ENCODE measurements around the gene RAPSN. TPM values are rescaled to one million over a fixed set of nuclear protein-coding genes. Genes with fewer than 3 reads are reported as not detected.
A peak's percentile ranks its signal among the peaks of the same experiment; 100 is the strongest.

RAPSN gene
- total RNA-seq, 1 donor from 2014 or later = 2.2 TPM

GRCh38 chr11:47483457-47483856 is 34.5 kb upstream of the RAPSN start:
- H3K36me3 ChIP-seq = peaks cover 82% of the 10 kb centered on the region
- no peak overlapping the region for H3K27ac ChIP-seq (replicated peaks)
- no peaks in the 10 kb centered on the region for H3K9me3 ChIP-seq (replicated peaks)
- DNase-seq = no peak
- intact Hi-C loops (cut with micrococcal nuclease) = no loop called here
- H3K4me3 ChIP-seq = no peak overlapping the region
- no peaks in the 10 kb centered on the region for H3K27me3 ChIP-seq (ENCODE audit: low read depth)
- TF ChIP-seq, protein P1, sequence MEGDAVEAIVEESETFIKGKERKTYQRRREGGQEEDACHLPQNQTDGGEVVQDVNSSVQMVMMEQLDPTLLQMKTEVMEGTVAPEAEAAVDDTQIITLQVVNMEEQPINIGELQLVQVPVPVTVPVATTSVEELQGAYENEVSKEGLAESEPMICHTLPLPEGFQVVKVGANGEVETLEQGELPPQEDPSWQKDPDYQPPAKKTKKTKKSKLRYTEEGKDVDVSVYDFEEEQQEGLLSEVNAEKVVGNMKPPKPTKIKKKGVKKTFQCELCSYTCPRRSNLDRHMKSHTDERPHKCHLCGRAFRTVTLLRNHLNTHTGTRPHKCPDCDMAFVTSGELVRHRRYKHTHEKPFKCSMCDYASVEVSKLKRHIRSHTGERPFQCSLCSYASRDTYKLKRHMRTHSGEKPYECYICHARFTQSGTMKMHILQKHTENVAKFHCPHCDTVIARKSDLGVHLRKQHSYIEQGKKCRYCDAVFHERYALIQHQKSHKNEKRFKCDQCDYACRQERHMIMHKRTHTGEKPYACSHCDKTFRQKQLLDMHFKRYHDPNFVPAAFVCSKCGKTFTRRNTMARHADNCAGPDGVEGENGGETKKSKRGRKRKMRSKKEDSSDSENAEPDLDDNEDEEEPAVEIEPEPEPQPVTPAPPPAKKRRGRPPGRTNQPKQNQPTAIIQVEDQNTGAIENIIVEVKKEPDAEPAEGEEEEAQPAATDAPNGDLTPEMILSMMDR (IDR thresholded peaks at IDR 0.05; ENCODE audit: borderline replicate concordance) = no peak
- peaks cover 21% of the 10 kb centered on the region for H3K4me1 ChIP-seq

DNA sequence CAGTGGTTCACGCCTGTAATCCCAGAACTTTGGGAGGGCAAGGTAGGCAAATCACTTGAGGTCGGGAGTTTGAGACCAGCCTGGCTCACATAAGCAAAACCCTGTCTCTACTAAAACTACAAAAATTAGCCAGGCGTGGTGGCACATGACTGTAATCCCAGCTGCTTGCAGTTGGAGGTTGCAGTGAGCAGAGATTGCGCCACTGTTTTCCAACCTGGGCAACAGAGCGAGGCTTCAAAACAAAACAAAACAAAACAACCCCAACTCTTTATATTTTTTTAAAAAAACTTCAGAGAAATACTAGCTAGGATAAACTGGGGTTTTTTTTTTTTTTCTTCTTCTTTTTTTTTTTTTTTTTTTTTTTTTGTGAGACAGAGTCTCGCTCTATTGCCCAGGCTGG is 31.8 kb upstream of the RAPSN start:
- no peak for DNase-seq
- intact Hi-C loops (cut with micrococcal nuclease) = no loop called here
- H3K9me3 ChIP-seq (replicated peaks) = no peaks in the 10 kb centered on the region
- H3K36me3 ChIP-seq = peaks cover 98% of the 10 kb centered on the region
- no peak overlapping the region for H3K27ac ChIP-seq (replicated peaks)
- no peaks in the 10 kb centered on the region for H3K27me3 ChIP-seq (ENCODE audit: low read depth)
- H3K4me1 ChIP-seq = peaks cover 32% of the 10 kb centered on the region
- TF ChIP-seq, protein P1 (IDR thresholded peaks at IDR 0.05; ENCODE audit: borderline replicate concordance) = no peak
- H3K4me3 ChIP-seq = no peak overlapping the region

GRCh38 chr11:47478651-47479329 is 29.9 kb upstream of the RAPSN start:
- Histone ChIP-seq H3K4me3 (no peak overlapping the region), H3K4me1 (peaks cover 32% of the 10 kb centered on the region), H3K9me3 (replicated peaks) (no peaks in the 10 kb centered on the region), H3K36me3 (peaks cover 99% of the 10 kb centered on the region), H3K27me3 (ENCODE audit: low read depth) (no peaks in the 10 kb centered on the region), H3K27ac (replicated peaks) (peak overlapping the region; percentile 41)
- intact Hi-C loops (cut with micrococcal nuclease) = no loop called here
- no peak for DNase-seq
- TF ChIP-seq, protein P1 (IDR thresholded peaks at IDR 0.05; ENCODE audit: borderline replicate concordance) = no peak

- Histone ChIP-seq H3K4me1 (peaks cover 32% of the 10 kb centered on the region), H3K4me3 (no peak overlapping the region), H3K36me3 (peaks cover 99% of the 10 kb centered on the region), H3K9me3 (replicated peaks) (no peaks in the 10 kb centered on the region), H3K27me3 (ENCODE audit: low read depth) (no peaks in the 10 kb centered on the region), H3K27ac (replicated peaks) (no peak overlapping the region)
- no peak for DNase-seq
- intact Hi-C loops (cut with micrococcal nuclease) = no loop called here
- TF ChIP-seq, protein P1 (IDR thresholded peaks at IDR 0.05; ENCODE audit: borderline replicate concordance) = no peak
Measured at GRCh38 chr11:47477753-47478152, 28.8 kb upstream of the RAPSN start.

DNA sequence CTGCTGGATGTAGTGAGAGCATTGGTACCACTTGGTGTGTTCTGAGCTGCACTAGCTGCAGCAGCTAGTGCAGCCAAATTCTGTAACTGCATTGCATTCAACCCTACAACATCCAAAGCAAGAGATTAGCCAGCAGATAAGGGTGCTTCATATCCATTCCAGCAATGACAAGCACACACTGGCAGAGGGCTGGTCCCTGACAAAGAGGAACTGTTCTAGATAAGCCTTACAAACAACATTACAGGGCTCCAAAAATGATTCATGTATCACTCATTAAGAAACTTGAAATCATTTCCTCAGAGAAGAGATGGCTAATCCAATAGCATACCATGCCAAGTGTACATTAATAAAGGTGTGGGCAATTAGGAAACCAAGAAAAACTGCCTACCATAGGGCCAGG is 28.4 kb upstream of the RAPSN start:
- intact Hi-C loops (cut with micrococcal nuclease) = no loop called here
- Histone ChIP-seq H3K9me3 (replicated peaks) (no peaks in the 10 kb centered on the region), H3K4me1 (peaks cover 32% of the 10 kb centered on the region), H3K36me3 (peaks cover 99% of the 10 kb centered on the region), H3K27me3 (ENCODE audit: low read depth) (no peaks in the 10 kb centered on the region), H3K27ac (replicated peaks) (no peak overlapping the region), H3K4me3 (no peak overlapping the region)
- TF ChIP-seq, protein P1 (IDR thresholded peaks at IDR 0.05; ENCODE audit: borderline replicate concordance) = no peak
- no peak for DNase-seq

Measured in left ventricle myocardium inferior (tissue), 1 donor.